Measurements from ENCODE around the gene SOS2.

Gene SOS2

DNA sequence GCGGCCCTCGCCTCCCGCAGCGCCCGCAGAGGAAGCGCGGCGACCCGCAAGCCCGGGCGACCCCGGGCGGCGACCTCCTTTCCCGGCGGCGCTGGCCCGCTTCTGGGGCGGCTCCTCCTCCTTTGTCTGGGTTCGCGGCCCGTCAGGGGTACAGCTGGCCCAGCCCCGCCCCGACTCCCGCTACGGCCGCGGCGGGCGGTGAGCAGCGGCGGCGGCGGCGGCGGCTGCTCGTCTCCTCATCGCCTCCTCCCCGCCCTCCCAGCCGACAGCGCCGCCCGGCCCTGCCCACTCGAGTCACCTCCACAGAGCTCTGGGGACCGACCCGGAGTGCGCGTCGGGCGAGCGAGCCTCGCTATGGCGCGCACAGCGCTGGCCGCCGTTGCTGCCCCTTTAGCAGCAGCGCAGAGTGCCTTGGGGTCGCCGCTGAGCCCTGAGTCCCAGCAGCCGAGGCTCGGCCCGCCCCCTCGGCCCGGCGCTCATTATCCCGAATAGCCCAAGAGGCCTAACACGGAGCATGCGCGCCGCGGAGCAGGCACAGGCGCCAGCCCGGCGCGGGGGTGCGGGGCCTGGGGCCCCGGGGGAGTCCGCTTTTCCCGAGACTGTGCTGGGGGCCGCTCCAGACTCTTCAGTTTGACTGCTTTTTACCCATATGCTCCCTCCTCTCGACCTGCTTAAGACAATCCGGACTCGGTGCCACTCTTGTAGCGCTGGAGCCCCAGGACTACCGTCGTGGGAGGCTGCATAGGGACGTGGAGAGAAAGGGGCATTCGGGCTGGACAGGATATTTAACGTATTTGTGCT is at the start of gene SOS2:
TSS of gene SOS2 (minus strand) at position 104 of the 801 bp plus-strand sequence. CDS start 295 bp downstream, outside the sequence.
- peak; percentile 81 for DNase-seq (ENCODE audit: low spot score)

- DNase-seq (ENCODE audit: low spot score): no peak
These were observed 41.1 kb upstream of the SOS2 start for GRCh38 chr14:50272498-50272897.

DNA sequence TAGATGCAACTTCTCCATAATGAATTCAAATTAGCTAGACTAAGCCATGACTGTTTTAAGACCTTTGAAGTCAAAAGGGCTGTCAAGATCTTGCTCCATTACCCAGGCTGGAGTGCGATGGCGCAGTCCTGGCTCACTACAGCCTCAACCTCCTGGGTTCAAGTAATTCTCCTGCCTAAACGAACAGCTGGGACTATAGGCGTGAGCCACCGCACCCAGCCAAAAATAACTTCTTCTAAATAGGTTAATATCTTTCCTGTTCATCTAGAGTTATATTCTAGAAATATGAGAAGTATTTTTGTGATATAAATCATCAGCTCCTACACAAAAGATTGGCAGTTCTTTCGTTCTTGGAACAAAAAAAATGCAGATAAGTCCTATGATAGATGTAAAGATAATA is 39.6 kb upstream of the SOS2 start:
- DNase-seq (ENCODE audit: low spot score): no peak

DNA sequence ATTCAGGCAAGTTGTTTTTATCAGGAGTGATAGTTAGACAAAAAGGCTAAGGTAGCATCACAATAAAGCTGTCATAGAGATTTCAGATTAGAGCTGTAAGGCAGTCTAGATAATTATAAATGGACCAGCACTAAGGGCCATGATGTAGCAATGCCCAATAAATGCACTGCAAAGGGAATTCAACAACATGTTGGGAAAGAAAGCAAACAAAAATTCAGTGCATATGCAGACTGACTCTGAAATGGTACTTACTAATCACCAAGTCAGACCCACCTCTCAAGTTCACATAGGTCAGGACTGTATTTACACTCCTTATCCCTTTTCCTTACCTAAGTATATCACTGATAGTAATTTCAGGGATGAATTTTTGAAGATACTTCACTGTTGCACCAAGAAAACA is 33.7 kb upstream of the SOS2 start:
- DNase-seq (ENCODE audit: low spot score): no peak

DNA sequence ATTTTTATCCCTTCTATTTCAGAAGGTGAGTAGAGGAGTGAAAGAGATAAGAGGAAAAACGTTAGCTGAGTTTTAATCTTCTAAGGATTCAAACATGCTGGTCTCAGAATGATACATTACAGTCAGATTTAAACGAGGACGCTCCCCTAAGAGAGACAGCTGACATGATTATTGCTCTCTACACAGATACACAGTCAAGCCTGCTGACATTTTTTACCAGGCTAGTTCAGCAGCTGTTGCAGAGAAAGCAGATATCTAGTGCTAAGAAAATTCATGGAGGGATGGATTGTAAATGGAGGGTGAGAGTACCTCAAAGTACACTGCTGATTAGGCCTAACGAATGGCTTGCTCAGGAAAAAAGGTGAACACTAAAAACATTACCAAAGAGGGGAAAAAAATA is 31.9 kb upstream of the SOS2 start:
- DNase-seq (ENCODE audit: low spot score): no peak

DNA sequence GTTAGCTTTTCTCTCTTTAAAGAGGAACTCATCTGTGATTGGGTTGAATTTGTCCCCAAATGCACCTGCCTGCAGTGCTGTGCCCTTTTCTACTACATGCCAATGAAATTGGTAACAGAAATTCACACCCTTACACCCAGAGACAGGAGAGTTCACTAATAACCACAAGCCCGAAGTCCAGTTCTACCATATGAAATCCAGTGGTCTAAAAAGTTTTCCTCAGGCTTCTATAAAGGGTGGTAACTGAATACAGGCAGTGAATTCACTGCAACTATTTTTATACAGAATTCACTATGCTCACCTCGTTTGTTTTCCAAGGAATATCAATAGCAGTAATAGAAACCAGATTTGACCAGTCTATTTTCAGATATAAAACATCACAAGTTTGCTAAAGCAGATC is 31.5 kb upstream of the SOS2 start:
- no peak for DNase-seq (ENCODE audit: low spot score)

DNA sequence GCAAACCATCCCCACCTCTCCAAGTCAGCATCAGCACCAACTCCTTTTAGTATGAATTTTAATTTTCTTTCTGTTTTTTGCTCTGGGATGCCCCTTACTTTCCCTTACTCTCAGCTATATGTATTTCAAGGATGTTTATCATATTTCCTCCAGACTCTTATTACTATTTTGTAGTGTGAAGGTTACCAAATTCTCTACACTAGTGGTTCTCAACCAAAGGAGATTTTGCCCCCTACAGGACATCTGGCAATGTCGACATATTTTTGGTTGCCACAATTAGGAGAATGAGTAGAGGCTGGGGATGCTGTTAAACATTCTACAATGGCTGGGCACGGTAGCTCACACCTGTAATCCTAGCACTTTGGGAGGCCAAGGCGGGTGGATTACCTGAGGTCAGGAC is 29.1 kb upstream of the SOS2 start:
- DNase-seq (ENCODE audit: low spot score): peak; percentile 57

GRCh38 chr14:50260072-50260471 is 28.7 kb upstream of the SOS2 start:
- no peak for DNase-seq (ENCODE audit: low spot score)

GRCh38 chr14:50257732-50258131 is 26.4 kb upstream of the SOS2 start:
- peak; percentile 22 for DNase-seq (ENCODE audit: low spot score)

DNA sequence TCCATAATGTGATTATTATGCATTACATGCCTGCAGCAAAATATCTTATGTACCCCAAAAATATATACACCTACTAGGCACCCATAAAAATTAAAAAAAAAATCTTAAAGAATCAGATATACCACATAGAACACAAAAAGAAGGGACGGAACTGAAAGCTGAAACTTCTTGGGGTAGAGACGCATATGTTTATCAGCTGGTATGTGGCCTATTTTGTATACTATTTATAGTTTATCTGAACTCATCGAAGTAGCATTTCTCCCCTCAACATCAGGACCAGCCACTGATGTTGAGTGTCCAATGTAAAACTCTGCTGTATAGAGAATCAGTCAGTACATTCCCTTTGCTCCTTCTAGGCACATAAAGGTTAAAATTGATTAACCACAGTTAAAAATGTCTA is 22.9 kb upstream of the SOS2 start:
- DNase-seq (ENCODE audit: low spot score): no peak

GRCh38 chr14:50249136-50249775 is 17.9 kb upstream of the SOS2 start:
- DNase-seq (ENCODE audit: low spot score): peak; percentile 16

DNA sequence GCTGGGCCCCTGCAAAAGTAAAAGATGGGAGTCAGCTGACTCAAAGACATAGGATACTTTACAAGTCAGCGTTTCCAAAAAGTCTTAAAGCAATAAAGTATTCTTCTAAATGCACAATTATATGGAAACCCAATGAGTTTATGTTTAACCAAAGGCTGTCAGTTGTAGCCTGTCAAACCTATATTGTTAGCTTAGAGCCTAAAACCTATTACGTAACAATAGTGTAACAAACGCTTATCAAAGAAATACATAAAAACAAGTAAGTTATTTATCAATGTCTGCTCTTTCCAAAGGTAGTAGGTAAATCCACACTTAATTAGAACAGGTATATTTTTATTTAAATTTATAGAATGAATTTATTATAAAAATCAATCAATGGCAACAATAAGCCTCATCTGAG is 15.9 kb upstream of the SOS2 start:
- no peak for DNase-seq (ENCODE audit: low spot score)

DNA sequence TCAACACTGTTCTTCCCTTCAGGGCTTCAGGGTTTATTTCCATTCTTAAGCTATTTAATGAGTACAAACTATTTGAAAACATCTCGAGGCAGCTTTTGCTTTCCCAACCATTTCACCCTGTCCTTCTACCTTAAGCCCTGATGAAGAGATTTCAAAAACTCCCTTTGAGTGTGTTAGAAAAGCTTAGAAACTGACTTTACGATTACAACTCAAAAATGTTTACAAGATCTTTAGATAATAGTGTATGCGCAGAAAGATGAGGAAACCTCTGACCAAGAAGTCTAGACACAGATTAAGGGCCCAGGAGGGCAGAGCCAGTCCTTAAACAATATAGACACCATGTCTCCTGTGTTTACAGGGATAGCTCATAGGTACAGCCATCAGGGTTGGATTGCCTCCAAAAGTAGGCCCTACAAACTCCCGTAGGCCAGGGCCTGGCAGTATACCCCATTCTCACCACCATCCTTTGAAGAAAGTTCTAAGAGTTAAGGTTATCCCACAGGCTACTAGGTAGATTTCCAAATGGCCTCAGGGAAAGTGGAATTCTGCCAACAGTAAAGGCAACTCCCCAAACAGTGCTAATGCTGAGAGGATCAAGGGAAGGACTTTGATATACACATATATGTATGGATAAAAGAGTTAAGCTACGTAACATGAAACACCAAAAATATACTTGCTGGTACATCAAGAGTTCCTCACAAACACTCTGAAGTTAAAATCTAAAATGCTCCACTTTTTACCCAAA is 11.4 kb upstream of the SOS2 start:
- DNase-seq (ENCODE audit: low spot score): no peak

DNA sequence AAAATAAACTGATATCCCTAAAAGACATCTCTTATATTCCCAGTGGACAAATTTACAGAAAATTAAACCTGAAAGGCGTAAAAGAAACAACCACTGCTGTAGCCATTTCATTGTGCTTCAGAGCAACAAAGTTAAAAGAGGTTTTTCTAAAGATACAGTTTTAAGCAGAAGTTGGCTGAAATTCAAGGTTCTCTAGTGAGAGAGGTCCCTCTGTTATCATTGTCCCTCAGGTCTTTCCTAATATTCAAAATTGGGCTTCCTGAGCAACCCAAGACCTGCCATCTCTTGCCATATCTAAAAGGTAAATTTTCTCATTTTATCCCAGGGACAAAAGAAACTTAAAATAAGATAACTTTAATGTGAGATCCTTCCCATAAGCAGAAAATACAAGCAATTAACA is 10.7 kb upstream of the SOS2 start:
- no peak for DNase-seq (ENCODE audit: low spot score)

DNA sequence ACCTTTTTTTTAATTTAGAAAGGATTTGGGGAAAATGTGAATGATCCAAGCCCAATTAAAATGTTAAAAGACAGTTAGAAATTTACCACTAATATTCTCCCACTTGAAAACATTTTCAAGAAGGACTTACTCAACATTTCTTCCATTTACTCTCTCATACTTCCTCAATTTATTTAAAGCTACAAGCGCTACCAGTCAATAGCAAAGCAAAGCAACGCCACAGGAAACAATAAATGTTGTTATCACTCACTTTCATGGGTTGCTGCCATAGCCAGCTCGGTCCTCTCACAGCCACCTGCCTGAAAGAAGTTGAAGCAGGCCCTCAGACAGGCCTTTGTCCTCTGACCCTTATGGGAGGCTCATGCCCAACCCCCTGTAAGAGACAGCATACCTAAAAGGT is 6.0 kb upstream of the SOS2 start:
- DNase-seq (ENCODE audit: low spot score): no peak

DNA sequence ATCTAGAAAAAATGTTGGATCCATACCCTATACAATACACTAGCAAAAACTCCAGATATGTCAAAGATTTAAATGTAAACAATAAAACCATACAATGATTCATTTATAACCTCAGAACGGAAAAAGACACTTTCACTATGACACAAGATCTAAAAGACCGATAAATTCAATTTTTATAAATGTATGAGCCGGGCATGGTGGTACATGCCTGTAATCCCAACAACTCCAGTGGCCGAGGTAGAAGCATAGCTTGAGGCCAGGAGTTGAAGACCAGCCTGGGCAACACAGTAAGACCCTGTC is 2.5 kb upstream of the SOS2 start:
- no peak for DNase-seq (ENCODE audit: low spot score)

- DNase-seq (ENCODE audit: low spot score): no peak
These were observed 2.0 kb upstream of the SOS2 start for GRCh38 chr14:50233166-50233950.

GRCh38 chr14:50232276-50232642 is 881 bp upstream of the SOS2 start:
- DNase-seq (ENCODE audit: low spot score): no peak

DNA sequence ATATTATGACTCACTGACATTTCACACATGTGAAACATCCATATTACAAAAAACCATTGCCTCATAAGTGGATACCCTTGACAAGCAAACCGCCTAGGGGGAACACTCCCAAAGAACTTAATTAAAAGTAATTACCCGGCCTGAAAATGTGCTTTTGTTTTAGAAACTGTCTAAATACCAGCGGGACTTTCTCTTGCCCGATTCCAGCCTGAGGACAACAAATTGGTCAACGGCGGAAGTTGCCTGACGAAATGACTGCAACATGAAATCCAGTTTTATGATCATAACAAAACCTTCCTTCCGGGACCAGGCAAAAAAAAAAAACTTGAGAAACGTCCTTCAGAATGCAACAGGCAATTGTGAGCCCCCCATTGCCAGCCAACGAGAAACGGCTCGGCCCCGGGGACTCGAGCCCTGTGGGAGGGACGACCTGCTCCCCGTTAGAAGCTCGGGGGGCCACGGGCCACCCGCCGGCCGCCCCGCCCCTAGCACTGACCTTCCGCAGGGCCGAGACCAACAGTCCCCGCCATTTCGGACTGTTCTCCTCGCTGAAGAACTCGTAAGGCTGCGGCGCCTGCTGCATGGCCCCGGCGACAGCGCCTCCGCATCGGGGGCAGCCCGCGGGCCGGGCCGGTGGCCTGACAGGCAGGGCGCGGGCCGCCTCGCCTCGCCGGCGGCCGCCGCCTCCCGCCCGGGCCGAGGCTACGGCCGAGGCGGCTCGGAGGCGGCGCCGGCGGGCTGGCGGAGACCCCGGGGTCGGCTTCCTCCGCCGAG is 490 bp downstream of the SOS2 start:
- DNase-seq (ENCODE audit: low spot score): peak; percentile 28

DNA sequence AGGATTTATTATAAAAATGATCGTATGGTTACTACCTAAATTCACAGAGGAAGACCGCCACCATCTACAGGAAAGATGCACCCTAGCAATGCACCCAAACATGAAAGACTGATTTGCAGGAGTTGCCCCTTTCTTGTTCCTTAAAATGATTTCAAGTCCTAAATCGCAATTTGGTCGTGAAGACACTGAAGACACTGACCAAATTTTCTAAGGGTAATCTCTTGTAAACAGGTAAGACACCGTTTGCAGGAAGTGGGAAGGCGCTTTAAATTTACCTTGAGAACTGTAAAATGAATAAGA is 1.0 kb downstream of the SOS2 start:
- DNase-seq (ENCODE audit: low spot score): no peak

GRCh38 chr14:50229681-50230080 is 1.7 kb downstream of the SOS2 start:
- DNase-seq (ENCODE audit: low spot score): no peak

DNA sequence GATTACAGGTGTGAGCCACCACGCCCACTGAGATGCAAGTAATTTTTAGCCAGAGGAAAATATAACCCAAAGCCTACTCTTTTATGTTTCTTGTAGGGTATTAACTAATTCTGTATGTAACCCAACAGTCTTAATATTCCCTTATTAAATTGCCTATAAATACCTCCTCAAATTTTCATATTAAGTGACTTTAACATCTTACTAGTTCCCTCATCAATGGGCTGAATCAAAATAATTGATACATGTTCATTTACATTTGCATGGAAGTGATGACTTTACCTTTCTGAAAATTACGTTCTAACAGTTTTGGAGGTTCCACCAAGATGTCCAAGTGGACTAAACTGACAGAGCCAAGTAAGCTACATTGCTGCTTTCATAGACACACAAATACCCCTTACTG is 3.1 kb downstream of the SOS2 start:
- DNase-seq (ENCODE audit: low spot score): no peak
